ENCODE data around the gene TBC1D4. TPM values are rescaled to one million over a fixed set of nuclear protein-coding genes. Genes with fewer than 3 reads are reported as not detected.

Gene TBC1D4
- total and polyA plus RNA-seq, 9 of the 15 experiments (the other 6 are each of a cell fraction or from before 2014, with no cell fraction given), result 2.8 to 12.3 (median 7.0) TPM

DNA sequence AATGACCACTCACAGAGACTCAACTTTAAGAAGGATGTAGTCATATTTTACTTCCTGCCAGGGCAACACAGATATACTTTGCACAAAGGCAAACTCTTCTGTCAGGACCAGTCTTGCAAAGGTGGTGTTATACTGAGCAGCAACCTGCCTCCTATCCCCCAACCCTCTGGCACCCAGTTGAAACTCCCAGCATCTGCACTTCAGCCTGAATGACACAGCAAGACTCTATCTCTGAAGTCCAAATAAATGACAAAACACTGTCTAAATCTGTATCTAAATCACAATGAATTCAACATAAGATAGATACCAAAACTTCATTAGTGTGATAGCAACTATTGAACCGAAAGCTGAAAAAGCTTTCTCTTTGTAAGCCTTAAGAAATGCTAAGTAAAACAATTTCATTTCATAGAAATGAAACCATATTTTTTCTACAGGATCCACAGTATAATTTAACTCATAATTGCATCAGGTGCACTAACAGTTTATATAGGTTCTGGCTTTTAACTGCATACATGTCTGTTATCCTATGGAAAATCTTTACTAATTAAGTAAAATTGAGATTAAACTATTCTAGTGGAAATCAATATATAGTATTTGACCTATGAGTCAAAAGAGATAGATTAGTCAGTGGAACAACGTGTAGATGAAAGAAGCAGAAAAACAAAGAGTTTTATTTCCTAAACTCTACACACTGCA, 163.7 kb downstream of the TBC1D4 start (continued):
- TF ChIP-seq CREB1 (IDR thresholded peaks at IDR 0.05) (no peak), CREB1 (CRISPR knock-in tag; IDR thresholded peaks at IDR 0.05) (no peak)

DNA sequence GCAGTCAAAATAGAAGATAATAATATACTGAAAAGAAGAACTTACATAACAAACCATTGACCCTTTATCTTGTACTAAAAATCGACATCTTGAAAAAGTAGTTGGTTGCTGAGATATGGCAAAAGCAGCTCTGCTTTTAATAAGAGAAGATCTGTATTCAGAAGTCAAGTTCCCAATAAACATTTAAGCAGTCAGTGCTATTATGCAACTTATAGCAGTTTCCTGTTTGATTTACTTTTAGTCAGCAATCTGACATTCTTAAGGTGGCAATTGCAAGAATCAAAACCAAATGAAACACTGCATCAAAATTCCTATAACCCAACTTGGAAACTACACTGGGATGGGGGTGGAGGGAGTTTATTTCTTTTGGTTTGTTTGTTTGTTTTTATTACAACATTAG, 165.5 kb downstream of the TBC1D4 start:
- no peak for DNase-seq (ENCODE audit: extremely low read depth in 1 of 4, low spot score in 3 of 4)
- 25% methylated on average over 1 of the region's 1 CpG for WGBS (ENCODE audit: insufficient coverage, low coverage, missing lambda C conversion rate)
- Histone ChIP-seq H3K36me3 (ENCODE audit: control insufficient read depth, insufficient read depth, low read length) (no peaks in the 10 kb centered on the region), H3K27me3 (ENCODE audit: control insufficient read depth in 2 of 2, insufficient read depth in 2 of 2, low read length in 2 of 2) (no peaks in the 10 kb centered on the region), H3K4me2 (ENCODE audit: insufficient read depth, low read length) (no peak overlapping the region), H3K79me2 (ENCODE audit: control insufficient read depth, insufficient read depth, low read length) (no peaks in the 10 kb centered on the region), H3K4me1 (replicated peaks in 1 of 2; ENCODE audit: control insufficient read depth in 2 of 2, insufficient read depth in 2 of 2, low read length in 2 of 2) (no peaks in the 10 kb centered on the region), H2AFZ (ENCODE audit: low read depth, low read length) (no peak overlapping the region), H3K27ac (ENCODE audit: extremely low read depth, low read depth, low read length) (no peak overlapping the region), H3K4me3 (no peak overlapping the region), H4K20me1 (replicated peaks; ENCODE audit: control insufficient read depth, insufficient read depth, low read length) (no peaks in the 10 kb centered on the region), H3K9ac (ENCODE audit: insufficient read depth in 1 of 2, low read depth in 2 of 2, low read length in 2 of 2) (no peak overlapping the region), H3K9me3 (replicated peaks; ENCODE audit: control insufficient read depth, insufficient read depth, low read depth, low read length) (no peaks in the 10 kb centered on the region), H3K9me1 (ENCODE audit: control insufficient read depth, insufficient read depth, low read length) (no peaks in the 10 kb centered on the region)
- in situ Hi-C loops (cut with MboI) (no loop called here), intact Hi-C loops (cut with micrococcal nuclease) (no loop called here)
- ChIA-PET POLR2A (no interaction called here), CTCF (ENCODE audit: low intra/inter-chr PET ratio) (no interaction called here)
- no peak for FAIRE-seq
- ATAC-seq, result no peak
- TF ChIP-seq RHOXF2B (CRISPR knock-in tag; conservative IDR thresholded peaks at IDR 0.05), result no peak
- no peak for TF ChIP-seq KLF1 (tag; IDR thresholded peaks at IDR 0.05)
- no peak for TF ChIP-seq SMARCA4 (IDR thresholded peaks at IDR 0.05)
- TF ChIP-seq, protein P1, sequence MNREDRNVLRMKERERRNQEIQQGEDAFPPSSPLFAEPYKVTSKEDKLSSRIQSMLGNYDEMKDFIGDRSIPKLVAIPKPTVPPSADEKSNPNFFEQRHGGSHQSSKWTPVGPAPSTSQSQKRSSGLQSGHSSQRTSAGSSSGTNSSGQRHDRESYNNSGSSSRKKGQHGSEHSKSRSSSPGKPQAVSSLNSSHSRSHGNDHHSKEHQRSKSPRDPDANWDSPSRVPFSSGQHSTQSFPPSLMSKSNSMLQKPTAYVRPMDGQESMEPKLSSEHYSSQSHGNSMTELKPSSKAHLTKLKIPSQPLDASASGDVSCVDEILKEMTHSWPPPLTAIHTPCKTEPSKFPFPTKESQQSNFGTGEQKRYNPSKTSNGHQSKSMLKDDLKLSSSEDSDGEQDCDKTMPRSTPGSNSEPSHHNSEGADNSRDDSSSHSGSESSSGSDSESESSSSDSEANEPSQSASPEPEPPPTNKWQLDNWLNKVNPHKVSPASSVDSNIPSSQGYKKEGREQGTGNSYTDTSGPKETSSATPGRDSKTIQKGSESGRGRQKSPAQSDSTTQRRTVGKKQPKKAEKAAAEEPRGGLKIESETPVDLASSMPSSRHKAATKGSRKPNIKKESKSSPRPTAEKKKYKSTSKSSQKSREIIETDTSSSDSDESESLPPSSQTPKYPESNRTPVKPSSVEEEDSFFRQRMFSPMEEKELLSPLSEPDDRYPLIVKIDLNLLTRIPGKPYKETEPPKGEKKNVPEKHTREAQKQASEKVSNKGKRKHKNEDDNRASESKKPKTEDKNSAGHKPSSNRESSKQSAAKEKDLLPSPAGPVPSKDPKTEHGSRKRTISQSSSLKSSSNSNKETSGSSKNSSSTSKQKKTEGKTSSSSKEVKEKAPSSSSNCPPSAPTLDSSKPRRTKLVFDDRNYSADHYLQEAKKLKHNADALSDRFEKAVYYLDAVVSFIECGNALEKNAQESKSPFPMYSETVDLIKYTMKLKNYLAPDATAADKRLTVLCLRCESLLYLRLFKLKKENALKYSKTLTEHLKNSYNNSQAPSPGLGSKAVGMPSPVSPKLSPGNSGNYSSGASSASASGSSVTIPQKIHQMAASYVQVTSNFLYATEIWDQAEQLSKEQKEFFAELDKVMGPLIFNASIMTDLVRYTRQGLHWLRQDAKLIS (CRISPR knock-in tag; IDR thresholded peaks at IDR 0.05), result no peak
- no TSS peak for BruUV-seq (replicated peaks)

Measured in K562 (cell line).